Rectal smooth muscle tissue (tissue), 1 donor: Measurements from ENCODE around the gene ZNF70.
A peak's percentile ranks its signal among the peaks of the same experiment; 100 is the strongest.

ENCODE experiments used
- H3K27ac ChIP-seq: one replicate; pipeline ENCODE4 v1.7.0; 2013; ENCODE audit warnings: low read depth, low read length, inconsistent platforms
- H3K27me3 ChIP-seq: one replicate; pipeline ENCODE4 v1.7.0; 2013; ENCODE audit warnings: low read length; ENCODE audit not compliant: control insufficient read depth, insufficient read depth
- H3K36me3 ChIP-seq: one replicate; pipeline ENCODE4 v1.7.0; 2013; ENCODE audit warnings: low read length; ENCODE audit not compliant: control insufficient read depth, insufficient read depth
- H3K4me1 ChIP-seq: one replicate; pipeline ENCODE4 v1.7.0; 2013; ENCODE audit warnings: low read length; ENCODE audit not compliant: control insufficient read depth, insufficient read depth
- H3K4me3 ChIP-seq: one replicate; pipeline ENCODE4 v1.7.0; 2013; ENCODE audit warnings: low read length
- H3K9ac ChIP-seq: one replicate; pipeline ENCODE4 v1.7.0; 2013; ENCODE audit warnings: low read length

Gene ZNF70

DNA sequence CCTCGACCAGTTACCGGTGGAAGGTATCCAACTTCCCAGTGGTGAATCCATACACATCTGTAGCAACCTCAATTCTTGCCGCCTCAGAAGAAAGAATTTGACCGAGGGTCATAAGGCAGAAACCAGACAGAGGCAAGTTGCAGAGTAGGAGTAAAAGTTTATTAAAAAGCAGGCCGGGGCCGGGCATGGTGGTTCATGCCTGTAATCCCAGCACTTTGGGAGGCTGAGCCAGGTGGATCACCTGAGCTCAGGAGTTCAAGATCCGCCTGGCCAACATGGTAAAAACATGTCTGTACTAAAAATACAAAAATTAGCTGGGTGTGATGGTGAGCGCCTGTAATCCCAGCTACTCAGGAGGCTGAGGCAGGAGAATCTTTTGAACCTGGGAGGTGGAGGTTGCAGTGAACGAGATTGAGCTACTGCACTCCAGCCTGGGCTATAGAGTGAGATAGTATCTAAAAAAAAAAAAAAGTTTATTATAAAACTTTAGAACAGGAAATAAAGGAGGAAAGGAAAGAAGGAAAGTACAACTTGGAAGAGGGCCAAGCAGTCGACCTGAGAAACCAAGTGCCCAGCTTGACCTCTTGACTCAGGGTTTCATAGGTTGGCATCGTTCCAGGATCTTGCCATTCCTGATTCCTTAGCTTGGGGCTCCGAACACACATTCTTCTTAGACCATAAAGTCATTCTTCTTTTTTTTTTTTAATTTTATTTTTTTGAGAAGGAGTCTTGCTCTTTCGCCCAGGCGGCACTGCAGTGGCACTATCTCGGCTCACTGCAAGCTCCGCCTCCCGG is 32.3 kb downstream of the ZNF70 start:
- no peak overlapping the region for H3K4me3 ChIP-seq
- H3K27me3 ChIP-seq: no peaks in the 10 kb centered on the region
- peaks cover 5% of the 10 kb centered on the region for H3K4me1 ChIP-seq
- no peak overlapping the region for H3K27ac ChIP-seq
- H3K9ac ChIP-seq: no peak overlapping the region
- peaks cover 3% of the 10 kb centered on the region for H3K36me3 ChIP-seq

GRCh38 chr22:23716811-23717801 is 33.8 kb downstream of the ZNF70 start:
- peak overlapping the region; percentile 68 for H3K27ac ChIP-seq
- H3K36me3 ChIP-seq: peaks cover 6% of the 10 kb centered on the region
- peaks cover 5% of the 10 kb centered on the region for H3K4me1 ChIP-seq
- H3K27me3 ChIP-seq: no peaks in the 10 kb centered on the region
- peak overlapping the region; percentile 80 for H3K9ac ChIP-seq
- H3K4me3 ChIP-seq: peak overlapping the region; percentile 90

DNA sequence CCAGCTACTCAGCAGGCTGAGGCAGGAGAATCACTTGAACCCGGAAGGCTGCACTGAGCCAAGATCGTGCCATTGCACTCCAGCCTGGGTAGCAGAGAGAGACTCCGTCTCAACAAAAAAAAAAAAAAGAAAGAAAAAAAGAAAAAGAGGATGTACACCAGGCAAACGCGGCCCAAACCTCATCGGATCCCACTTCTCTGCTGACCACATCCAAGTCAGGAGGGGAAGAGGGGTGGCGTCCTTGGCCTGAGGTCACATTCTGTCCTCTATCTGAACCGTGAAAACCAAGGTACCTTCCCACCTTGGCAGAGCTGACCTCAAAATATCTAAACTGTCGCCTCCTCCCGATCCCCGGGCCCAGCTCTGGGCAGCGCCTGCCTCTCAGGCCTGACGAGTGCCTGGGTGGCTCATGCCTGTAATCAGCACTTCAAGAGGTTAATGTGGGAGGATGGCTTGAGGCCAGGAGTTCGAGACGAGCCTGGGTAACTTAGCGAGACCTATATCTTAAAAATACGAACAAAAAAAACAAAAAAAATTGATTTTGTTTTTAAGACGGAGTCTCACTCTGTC is 35.0 kb downstream of the ZNF70 start:
- no peak overlapping the region for H3K9ac ChIP-seq
- H3K27ac ChIP-seq: no peak overlapping the region
- H3K27me3 ChIP-seq: no peaks in the 10 kb centered on the region
- peaks cover 7% of the 10 kb centered on the region for H3K36me3 ChIP-seq
- peak overlapping the region; percentile 90 for H3K4me3 ChIP-seq
- H3K4me1 ChIP-seq: peaks cover 5% of the 10 kb centered on the region

DNA sequence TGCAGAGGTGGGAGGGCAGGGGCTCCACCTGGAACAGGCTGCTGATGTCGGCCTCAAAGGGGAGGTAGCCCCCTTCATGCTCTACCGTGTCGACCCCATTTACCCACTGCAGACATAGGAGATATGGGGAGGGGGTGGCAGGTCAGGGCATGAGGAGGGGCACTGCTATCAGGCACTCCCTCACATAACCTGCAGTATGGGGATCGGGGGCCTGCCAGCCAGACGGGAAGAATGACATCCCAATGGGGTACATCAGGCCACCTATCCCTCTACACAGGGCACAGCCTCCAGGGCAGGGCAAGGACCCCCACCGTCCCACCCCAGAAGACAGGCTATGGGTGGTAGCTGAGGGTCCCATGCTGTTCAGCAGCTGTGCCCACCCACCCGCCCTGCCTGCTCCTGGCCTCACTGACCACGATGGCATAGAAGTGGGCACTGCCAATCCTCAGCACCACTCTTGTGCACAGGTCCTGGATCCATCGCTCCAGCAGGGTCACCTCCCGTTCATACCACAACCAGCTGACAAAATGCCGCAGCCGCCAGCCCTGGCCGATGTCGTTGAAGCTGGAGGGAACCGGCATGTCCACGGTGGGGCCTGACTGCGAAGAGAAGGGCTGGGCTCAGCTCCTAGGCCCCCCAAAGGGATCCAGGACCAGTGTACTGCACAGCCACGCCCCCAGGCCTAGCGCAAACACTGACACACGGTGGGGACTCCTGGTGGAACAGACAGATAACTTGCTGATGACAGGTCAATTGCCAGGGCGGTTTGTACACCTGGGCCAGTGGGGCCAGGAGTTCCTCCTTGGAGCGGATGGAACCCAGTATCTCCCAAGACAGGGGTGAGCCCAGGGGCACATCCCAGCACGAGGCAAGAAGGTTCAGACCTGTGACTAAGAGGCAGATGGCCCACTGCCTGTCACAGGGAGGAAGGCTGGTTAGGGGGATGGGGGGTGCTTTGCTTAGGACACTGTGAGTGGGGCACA is 36.0 kb downstream of the ZNF70 start:
- Histone ChIP-seq H3K4me3 (no peak overlapping the region), H3K4me1 (peaks cover 5% of the 10 kb centered on the region), H3K27me3 (no peaks in the 10 kb centered on the region), H3K36me3 (peaks cover 7% of the 10 kb centered on the region), H3K9ac (no peak overlapping the region), H3K27ac (no peak overlapping the region)

- no peaks in the 10 kb centered on the region for H3K27me3 ChIP-seq
- peaks cover 9% of the 10 kb centered on the region for H3K36me3 ChIP-seq
- no peak overlapping the region for H3K9ac ChIP-seq
Observed at GRCh38 chr22:23713696-23714595, 37.0 kb downstream of the ZNF70 start.

DNA sequence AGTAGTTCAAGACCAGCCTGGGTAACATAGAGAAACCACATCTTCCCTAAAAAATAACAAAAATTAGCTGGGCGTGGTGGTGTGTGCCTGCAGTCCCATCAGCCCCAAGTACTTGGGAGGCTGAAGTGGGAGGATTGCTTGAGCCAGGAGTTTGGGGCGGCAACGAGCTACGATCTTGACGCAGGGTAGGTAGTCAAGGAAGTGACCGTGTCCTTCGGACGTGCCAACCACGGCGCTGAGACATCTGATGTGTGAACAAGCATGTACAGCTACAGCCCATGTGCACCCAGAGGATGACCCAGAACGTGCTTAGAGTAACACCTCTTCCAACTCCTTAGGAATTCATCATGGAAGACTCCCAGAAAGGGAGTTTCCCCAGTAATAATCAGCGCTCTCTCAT is 38.7 kb downstream of the ZNF70 start:
- no peak overlapping the region for H3K9ac ChIP-seq
- H3K27me3 ChIP-seq: no peaks in the 10 kb centered on the region
- H3K36me3 ChIP-seq: peaks cover 9% of the 10 kb centered on the region
- H3K4me1 ChIP-seq: peaks cover 3% of the 10 kb centered on the region
- H3K4me3 ChIP-seq: no peak overlapping the region
- H3K27ac ChIP-seq: no peak overlapping the region

More at GRCh38 chr22:23713696-23714595, 37.0 kb downstream of the ZNF70 start:
- no peak overlapping the region for H3K4me3 ChIP-seq
- no peak overlapping the region for H3K27ac ChIP-seq
- peaks cover 5% of the 10 kb centered on the region for H3K4me1 ChIP-seq

- H3K4me3 ChIP-seq: no peak overlapping the region
- no peaks in the 10 kb centered on the region for H3K4me1 ChIP-seq
- no peak overlapping the region for H3K9ac ChIP-seq
- peaks cover 22% of the 10 kb centered on the region for H3K36me3 ChIP-seq
- H3K27ac ChIP-seq: no peak overlapping the region
- H3K27me3 ChIP-seq: no peaks in the 10 kb centered on the region
Observed at GRCh38 chr22:23709107-23709506, 41.8 kb downstream of the ZNF70 start.

DNA sequence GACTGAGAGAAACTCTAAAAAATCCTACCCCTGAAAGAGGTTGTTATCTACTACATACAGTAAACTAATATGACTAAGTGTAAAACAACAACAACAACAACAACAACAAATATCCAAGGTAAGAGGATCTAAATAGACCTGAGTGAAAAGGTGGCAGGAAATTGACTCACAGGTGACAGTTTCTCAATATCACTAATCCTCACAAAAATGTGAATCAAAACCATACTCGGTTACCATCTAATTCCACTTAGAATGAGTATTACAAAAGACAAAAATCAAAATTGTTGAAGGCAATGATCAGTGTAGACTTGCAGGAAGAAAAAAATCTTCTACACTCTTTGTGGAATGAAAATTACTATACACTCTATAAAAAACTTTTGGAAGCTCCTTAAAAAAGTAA is 42.6 kb downstream of the ZNF70 start:
- no peak overlapping the region for H3K9ac ChIP-seq
- no peaks in the 10 kb centered on the region for H3K4me1 ChIP-seq
- H3K27ac ChIP-seq: no peak overlapping the region
- no peaks in the 10 kb centered on the region for H3K27me3 ChIP-seq
- no peak overlapping the region for H3K4me3 ChIP-seq
- H3K36me3 ChIP-seq: peaks cover 22% of the 10 kb centered on the region

DNA sequence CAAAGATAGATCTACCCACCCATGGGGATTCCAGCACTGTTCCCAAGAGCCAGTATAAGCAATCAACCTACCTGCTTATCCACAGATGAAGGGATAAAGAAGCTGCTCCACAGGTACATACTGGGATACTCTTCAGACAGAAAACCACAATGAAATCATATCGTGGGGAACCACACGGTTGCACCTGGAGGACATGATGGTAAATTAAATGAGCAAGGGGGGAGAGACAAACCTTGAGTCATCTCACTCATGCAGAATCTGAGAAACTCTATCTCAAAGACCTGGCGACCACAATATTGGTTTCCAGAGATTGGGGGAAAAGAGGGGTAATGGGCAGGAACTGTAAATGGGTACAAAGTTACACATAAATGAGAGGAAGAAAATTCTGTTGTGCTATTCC is 45.6 kb downstream of the ZNF70 start:
- Histone ChIP-seq H3K36me3 (peaks cover 24% of the 10 kb centered on the region), H3K27me3 (no peaks in the 10 kb centered on the region), H3K9ac (no peak overlapping the region), H3K4me1 (no peaks in the 10 kb centered on the region), H3K27ac (no peak overlapping the region), H3K4me3 (no peak overlapping the region)

- H3K4me3 ChIP-seq: no peak overlapping the region
- H3K9ac ChIP-seq: no peak overlapping the region
- H3K36me3 ChIP-seq: peaks cover 27% of the 10 kb centered on the region
- no peak overlapping the region for H3K27ac ChIP-seq
- no peaks in the 10 kb centered on the region for H3K27me3 ChIP-seq
- H3K4me1 ChIP-seq: no peaks in the 10 kb centered on the region
Observed at GRCh38 chr22:23704829-23705228, 46.1 kb downstream of the ZNF70 start.

GRCh38 chr22:23704062-23704461 is 46.9 kb downstream of the ZNF70 start:
- H3K9ac ChIP-seq: no peak overlapping the region
- no peak overlapping the region for H3K4me3 ChIP-seq
- no peak overlapping the region for H3K27ac ChIP-seq
- no peaks in the 10 kb centered on the region for H3K27me3 ChIP-seq
- no peaks in the 10 kb centered on the region for H3K4me1 ChIP-seq
- peaks cover 25% of the 10 kb centered on the region for H3K36me3 ChIP-seq
